Measurements from ENCODE around the gene COL23A1.
A peak's percentile ranks its signal among the peaks of the same experiment; 100 is the strongest.
"Not testable (repeated sequence)": the region's sequence is repeated elsewhere in the genome, so short reads cannot be mapped to it uniquely, and the experiment has no call there.

Gene COL23A1

DNA sequence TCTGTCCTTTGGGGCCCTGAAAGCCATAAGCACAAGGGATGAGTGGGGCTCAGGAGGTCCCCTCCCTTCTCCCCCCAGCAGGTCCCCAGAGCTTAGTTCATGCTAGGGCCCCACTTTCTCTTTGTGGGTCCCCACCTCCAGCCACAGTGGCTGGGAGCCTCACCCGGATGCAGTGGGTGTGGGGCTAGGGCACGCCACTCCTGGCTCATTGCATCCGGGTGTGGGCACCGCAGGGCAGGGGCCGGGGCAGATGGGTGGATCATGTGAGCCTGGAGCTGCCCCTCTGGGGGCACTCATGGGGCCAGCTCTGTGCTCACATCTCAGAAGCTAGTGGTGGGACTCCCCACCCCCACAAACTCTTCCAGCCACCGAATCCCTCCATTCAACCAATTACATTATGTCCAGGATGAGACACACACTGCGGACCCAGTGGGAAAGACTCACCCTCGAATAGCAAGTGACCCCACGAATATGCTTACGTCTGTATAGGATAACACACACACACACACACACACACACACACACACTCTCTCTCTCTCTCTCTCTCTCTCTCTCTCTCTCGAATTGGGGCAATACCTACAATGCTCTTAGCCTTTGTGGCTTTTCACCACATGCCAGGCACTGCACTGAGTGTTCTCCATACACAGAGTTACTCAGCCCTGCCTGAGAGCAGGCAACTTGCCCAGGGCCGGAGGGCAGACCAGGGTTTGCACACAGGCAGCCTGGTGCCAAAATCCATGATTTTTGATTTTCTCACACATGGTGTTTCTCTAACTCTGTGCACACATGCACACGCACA is 340.8 kb downstream of the COL23A1 start:
- DNase-seq, result peak; percentile 44

DNA sequence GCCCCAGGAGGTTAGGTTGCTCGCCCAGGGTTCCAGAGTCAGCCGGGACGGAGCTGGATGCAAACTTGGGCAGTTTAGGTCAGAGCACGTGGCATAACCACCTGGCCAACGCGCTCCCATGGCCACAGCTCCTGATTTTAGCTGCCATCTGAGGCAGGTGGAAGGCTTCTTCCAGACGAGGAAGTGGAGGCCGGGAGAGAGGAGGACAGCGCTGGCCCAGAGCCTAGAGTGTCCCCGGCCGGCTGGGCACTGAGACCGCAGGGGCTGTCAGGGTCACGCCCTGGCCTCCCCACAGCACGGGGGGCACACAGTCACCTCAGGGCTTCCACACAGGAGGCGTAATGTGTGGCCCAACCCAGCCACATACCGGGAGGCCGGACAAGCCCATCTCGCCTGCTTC is 341.4 kb downstream of the COL23A1 start:
- no peak for DNase-seq

DNA sequence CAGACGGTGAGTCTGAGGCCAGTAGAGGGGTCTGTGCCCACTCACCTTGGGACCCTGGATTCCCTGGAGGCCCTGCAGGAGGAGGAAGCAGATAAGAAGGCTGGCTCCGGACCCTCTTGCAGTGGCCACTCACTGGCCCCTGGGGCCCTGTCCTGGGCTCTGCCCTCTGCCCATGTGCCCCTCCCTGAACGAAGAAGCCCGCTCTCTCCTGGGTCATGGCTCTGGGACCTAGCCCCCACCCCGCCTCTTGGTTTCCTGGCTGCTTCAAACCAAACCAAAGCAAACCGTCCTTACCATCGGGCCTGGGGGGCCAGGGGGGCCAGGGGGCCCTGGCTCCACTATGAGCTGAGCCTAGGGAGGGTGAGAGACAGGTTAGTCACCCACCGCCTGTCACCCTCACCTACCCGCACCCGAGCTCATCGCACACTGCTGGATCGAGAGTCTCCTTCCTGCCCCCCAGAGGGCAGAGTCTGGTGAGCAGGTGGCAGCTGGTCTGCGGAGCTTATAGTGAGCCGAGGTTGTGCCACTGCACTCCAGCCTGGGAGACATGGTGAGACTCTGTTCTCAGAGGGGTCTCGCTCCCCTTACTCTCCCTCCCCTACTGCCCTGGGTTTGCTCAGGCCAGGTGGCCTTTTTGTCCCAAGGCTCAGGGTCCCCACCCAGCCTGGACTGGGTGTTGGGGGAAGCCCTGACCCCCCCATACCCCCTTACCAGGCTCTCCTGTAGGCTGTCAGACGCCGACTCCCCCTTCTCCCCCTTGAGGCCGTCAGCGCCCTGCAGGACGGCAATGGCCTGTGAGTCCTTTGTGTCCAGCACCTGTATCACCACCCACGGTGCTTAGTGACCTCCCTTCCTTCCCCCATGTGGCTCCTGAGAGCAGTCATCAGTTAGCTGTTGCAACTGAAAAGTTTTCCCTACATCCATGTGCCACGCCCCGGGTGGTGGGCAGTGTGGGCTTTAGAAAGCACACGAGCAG is 342.4 kb downstream of the COL23A1 start:
- DNase-seq, result peak; percentile 51

DNA sequence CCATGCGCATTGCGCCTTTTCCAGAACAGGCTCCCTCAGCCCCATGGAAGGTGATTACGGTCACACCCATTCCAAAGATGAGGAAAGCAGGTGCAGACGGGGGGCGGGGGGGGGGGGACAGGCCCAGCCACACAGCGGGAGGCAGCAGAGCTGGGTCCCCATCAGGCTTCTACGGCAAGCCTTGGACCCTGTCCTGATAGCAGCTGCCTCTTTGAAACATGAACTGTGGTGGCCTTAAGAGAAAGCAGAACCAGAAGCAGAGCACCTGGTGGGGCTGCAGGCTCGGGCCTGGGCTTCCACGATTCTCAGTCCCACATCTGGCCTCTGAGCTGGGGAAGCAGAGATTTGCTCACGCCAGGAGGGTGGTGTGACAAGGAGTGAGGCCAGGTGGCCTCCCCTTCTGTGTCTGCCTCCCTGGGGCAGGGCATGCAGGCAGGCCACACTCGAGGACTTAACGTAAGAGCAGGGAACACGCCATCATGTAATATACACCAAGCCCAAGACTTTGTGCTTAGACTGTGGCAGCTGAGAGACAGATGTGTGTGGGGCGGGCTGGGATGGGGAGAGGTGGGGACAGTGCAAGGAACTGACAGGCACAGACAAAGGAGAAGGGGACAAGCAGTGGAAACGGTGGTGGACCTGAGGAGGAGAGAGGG is 343.4 kb downstream of the COL23A1 start:
- no peak for DNase-seq

DNA sequence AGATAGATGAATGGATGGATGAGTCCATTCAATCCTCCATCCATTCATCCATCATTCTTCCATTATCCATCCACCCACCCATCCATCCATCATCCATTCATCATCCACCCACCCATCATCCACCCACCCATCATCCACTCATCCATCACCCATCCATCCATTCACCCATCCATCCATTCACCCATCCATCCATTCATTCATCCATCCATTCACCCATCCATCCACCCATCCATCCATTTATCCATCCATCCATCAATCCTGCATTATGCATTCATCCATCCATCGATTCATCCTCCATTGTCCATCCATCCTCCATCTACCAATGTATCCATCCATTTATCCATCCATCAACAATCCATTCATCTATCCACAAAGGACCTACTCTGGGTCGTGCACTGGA is 344.8 kb downstream of the COL23A1 start:
- DNase-seq, result no peak

DNA sequence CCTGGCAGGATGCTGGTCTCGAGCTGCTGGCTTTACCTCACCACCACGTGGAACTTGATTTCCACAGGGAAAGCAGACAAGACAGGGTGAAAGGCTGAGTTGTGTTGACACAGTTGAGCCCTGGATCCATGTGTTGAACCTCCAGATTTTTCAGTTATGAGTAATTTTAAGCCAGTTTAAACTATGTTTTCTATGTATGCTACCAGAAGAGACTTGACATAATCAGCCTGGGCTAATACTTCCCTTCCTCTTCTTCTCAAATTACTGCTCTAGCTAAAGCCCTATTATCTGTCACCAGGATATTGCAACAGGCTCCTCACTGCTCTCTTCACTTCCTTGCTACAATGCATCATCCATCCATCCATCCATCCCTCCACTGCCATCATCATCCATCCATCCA is 345.6 kb downstream of the COL23A1 start:
- no peak for DNase-seq

DNA sequence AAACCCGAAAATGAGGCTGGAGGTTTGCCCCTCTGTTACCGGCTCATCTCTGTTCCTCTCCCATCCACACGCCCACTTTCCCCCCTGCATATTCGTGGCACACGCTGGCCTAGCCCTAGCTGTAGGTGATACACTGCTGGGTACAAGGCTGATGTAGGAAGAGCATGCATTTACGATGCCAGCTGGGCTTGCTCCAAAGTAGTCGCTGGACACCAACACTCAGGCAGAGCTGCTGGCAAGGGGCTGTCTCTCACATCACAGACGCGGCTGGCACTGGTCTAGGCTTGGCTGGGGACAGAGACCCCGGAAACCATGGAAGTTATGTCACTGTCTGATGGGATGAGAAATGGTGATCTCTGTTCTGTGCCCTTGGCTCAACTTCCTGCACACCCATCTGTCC is 347.8 kb downstream of the COL23A1 start:
- DNase-seq, result no peak

DNA sequence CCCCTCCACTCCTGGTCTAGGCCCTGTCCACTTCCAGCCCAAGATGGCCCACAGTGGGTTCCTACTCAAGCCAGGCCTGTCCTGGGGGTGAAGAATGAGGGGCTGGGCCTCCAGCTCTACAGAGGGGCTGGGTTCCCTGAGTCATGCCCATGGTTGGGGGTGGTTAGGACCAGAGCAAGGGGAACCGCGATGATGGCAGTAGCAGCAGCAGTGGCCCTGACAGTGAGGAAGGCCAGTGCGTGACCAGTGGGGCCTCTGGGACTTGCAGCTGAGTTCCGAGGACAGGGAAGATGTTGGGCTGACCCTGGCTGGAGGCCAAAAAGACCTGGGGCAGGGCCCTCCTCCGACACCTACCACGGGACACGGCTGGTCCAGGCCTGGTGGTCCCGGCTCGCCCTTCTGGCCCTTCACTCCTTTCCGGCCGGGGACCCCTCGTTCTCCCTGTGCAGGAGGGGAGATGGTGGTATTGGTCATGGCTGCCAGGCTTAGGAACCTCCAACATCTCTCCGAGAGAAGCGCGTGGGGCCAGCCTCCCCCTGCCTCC is 348.4 kb downstream of the COL23A1 start:
- DNase-seq, result peak; percentile 32

DNA sequence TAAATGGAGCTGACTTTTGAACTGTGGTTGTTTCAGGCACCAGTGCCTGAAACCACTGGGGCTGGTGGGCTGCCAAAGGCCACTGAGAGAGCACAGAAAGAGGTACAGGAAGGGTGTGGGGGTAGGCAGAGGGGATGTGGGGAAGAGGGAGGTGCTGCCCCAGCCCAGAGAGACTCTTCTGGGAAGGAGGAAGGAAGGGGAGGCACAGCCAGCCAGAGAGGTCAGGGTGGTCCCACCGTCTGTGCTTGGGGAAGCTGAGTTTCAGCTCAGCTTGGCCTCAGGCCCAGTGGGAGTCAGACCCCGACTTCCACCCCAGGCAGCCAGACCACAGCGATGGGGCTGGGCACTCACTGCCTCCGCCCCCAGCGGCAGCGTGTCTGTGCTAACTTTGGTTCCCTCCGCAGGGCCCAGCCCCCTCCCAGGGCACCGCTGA is 348.9 kb downstream of the COL23A1 start:
- DNase-seq, result no peak

DNA sequence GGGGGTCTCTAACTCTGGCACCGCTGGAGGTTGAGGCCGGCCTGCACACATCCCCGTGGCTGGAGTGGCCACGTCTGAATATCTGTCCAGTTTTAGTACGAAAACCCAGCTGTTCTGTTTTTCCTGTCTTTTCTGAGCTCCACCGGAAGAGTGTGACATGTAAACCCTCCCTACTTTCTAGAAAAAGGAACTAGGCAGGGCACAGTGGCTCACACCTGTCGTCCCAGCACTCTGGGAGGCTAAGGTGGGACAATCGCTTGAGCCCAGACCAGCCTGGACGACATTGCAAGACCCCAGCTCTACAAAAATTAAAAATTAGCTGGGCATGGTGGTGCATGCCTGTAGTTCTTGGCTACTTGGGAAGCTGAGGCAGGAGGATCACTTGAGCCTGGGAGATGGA is 349.4 kb downstream of the COL23A1 start:
- no peak for DNase-seq

DNA sequence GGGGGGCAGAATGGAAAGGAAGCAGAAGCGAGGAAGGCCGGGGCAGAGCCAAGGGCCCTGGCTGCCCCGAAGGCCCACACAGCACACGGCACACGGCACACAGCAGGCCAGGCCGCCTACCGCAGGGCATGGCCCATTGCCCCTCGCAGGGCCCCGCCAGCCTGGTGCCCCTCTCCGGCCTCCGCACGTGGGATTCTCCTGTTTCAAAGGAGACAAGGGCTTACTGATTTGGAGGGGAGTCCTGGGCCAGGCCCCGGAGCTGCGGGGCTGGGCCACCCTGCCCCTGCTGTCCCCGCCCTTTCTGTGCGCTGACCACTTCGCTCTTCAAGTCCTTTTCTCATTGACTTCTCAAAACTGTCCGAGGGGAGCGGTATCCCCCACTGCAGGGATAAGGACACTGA is 349.9 kb downstream of the COL23A1 start:
- no peak for DNase-seq

DNA sequence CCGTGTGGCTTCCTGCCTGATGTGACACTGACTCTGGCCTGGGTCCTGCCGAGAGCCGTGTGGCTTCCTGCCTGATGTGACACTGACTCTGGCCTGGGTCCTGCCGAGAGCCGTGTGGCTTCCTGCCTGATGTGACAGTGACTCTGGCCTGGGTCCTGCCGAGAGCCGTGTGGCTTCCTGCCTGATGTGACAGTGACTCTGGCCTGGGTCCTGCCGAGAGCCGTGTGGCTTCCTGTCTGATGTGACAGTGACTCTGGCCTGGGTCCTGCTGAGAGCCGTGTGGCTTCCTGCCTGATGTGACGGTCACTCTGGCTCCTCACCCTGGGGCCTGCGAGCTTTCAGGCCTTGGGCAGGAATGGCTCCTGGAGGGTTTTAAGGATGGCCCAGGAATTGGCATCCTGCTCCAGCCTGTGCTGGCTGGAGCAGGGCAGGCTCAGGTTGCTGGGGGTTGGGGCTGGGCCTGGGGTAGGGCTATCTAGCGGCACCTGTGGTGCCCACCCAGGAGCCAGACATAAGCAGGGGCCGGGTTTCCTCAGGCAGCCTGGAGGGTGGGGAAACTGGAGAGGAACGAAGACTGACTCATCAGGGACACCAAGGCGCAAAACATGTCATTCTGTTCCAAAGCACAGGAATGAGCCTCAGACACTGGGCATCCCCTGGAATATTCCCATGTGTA is 350.4 kb downstream of the COL23A1 start:
- DNase-seq, result not testable (repeated sequence)

DNA sequence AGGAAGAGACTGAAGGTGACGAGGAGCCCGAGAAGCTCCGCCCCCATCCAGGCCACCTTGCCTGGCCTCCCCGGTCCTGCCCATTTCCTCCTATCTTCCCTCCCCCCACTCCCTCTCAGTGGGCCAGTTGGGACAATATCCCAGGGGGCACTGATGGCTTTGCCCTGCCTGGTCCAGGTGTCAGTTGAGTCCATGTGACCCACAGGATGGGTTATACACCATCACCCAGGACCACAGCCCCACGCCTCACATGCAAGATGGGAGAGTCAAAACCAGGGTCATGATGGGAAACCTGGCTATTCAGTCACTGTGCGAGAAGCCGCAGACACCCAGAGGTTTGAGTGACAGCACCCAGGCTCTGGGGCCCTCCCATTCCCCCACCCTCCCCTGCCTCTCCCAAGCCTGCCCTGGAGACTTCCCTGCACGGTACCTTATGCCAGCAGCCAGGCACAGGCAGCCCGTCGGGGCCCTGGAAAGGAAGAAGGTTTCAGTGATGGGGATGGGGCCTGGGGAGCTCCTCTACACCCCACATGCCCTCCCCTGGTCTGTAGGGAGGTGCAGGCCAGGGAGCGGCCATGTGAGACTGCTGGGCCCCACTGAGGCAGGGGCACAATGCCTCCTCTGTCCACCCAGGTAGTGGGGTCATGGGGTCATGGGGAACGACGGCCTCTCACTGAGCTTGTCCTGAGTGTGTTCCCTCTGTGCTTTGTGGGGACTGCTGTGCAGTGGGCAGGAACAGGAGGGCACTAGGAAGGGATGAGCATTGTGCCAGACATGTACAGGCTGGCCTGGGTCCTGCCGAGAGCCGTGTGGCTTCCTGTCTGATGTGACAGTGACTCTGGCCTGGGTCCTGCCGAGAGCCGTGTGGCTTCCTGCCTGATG is 351.2 kb downstream of the COL23A1 start:
- no peak for DNase-seq

DNA sequence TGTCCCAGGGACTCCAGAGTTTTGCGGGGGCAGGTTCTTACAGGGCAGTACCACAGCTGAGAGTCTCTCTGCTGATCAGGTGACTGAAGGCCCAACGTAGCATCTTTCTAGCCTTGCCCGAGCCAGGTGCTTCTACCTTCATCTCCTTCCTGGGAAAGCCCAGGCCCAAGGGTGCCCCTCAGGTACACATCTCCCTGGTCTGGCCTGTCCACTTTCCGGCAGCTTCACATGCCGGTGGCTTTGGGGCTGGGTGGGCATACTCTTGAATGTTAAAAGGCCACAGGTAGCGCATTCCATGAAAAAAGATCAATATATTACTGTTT is 351.9 kb downstream of the COL23A1 start:
- DNase-seq, result no peak

DNA sequence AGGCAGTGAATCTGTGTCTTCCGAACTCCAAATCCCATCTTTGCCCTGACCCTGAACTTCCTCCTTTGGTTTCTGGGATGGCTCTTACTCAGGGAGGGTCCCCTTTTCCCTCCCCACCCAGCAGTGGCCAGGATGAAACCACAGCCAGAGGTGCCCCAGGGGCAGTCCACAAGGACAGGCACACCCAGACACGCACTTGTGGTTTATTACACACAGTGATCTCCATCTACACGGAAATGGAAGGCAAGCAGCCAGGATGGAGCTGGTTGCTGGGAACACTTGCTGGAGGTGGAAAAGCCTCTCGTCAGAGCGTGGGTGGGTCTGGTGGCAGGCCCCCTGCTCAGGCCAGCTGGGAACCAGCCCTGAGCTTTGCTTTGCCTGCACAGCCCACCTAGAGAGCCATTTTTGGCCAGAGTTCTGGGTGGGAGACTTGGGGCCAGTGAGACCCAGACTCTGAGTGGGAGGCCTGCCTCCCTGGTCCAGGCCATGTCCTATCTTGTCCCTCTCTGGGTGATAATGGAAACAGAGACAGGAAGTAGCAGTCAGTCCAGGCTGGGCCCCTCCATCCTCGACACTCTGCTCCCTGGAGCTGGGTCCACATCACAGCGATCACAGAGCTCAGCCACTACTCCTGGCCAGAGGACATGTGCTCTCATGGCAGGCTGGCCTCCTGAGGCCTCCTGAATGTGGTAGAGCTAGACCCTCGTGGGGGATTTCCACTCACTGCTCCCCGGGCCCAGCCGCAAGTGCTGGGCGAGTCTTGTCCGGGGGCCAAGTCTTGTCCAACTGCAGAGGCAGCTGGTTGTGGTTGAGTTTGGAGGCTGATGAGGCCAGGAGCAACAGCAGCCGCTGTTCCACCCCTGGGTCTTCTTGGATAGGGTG is 352.5 kb downstream of the COL23A1 start:
- no peak for DNase-seq

DNA sequence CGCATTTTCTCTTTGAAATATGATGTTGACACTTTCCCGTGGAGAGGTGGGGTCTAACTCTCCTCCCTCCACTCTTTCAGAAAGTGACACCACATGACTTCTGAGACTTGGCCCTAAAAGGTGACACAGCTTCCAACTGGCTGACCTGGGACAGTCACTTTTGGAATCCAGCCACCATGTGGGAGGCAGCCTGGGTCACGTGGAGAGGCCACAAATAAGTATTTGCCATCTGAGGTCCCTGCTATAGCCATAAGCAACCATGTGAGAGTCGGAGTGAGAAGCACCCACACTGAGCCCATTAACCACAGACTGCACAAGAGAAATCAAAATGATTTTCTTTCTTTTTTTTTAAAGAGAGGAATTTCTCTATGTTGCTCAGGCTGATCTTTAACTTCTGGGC is 353.5 kb downstream of the COL23A1 start:
- DNase-seq, result no peak

DNA sequence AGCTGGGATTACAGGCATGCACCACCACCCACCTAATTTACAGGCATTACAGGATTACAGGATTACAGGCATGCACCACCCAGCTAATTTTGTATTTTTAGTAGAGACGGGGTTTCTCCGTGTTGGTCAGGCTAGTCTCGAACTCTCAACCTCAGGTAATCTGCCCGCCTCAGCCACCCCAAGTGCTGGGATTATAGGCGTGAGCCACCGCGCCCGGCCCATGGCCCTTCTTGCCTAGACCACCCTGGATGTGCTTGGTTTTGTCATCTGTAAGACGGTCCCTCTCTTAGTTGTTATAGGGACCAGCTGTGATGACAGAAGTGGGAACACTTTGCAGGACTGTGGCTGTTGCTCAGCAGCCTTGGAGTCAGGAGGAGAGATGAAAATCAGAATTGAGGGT is 354.1 kb downstream of the COL23A1 start:
- DNase-seq, result no peak

DNA sequence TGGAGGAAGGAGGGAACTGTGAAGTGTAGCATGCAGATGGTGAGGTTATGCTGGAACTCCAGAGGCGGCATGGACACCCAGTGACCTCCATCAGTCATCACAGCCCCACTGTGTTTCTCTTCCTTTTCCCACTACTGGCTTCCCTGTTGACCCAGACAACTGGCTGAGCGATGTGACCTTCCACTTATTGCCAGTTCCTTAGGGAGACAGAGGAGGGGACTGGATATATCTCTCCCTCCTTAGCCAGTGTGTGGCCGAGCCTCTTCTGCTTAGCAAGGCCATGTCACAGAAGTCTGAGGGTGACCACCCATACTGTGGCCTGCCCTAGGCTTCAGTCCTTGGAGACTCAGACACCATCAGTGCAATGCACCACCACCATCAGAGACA is 354.6 kb downstream of the COL23A1 start:
- DNase-seq, result no peak

DNA sequence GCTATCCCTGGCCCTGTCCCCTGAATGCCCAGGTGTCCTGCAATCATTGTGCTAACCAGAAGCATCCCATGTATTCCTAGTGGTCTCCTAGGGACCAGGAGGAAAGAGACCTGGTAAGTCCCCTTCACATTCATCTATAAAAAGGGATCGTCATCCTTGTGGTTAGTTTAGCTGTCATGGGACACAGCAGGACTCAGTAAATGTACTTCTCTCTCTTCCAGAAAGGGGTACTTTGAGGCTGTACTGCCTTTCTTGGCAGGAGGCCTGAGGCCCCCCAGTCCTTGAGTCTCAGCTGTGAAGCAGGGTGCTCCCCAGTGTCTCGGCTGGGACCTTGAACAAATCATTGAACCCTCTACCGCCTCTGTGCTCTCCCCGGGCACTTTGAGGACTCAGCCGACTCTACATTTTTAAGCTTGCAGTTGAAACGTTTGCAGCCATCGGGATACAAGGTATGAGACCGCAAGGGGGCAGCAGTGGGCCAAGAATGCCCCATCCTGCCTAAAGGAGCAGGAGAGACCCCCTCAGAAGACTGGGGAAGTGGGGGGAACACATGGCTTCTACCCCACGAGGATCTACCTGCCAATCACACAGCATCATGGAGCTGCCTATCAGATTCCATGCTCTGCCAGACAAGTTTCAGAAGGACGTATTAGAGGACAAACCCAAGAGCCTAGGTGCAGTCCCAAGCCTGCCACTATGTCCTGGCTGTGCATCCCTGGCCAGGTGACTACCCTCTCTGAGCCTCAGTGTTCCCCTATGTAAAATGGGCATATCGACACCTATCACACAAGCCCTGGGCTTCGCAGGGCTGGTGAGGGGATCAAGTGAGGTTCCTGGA is 355.2 kb downstream of the COL23A1 start:
- DNase-seq, result peak; percentile 85
